HG02642 (cell line): ENCODE data around the gene ANO1.

Source experiments
- ATAC-seq: cut with Tn5 transposase; IDR thresholded peaks from one replicate; pipeline ENCODE4 v1.9.1; 2021; ENCODE audit warnings: mild to moderate bottlenecking; ENCODE audit not compliant: unreplicated experiment, poor library complexity

Gene ANO1

DNA sequence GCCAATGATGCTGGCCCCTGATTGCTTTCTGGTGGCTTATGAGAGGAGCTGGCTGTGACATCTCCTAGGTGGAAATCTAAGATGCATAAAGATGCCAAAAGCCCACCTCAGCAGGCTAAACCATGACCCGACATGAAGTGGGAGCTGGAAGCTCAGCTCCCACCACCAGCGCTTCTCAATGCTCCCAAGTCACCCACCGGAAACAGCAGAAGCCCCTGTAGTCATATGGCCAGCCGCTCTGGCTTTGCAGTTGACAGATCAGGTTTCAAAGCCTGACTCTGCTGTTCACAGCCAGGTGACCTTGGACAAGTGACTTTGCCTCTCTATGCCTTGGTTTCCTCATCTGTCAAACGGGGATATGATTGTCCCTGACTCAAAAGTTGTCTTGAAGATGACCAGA, 29.1 kb upstream of the ANO1 start:
- ATAC-seq = no peak

DNA sequence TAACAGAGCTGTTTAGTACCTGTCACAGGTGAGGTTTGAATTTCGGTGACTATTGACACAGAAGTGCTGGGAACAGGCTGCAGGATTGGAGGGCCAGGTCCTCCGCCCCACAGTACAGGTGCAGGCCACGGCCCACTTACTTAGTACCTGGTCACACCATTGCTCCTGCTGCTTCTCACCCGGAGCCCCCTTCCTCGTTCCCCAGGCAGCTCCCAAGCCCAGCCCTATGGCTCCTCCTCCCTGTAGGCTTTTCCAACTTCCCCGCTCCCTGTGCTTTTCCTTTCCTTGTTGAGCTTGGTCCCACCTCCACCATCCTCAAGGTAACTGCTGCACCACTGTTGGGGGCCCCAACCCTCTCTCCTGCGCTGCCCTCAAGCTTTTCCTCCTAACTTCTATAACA, 27.9 kb upstream of the ANO1 start:
- no peak for ATAC-seq

DNA sequence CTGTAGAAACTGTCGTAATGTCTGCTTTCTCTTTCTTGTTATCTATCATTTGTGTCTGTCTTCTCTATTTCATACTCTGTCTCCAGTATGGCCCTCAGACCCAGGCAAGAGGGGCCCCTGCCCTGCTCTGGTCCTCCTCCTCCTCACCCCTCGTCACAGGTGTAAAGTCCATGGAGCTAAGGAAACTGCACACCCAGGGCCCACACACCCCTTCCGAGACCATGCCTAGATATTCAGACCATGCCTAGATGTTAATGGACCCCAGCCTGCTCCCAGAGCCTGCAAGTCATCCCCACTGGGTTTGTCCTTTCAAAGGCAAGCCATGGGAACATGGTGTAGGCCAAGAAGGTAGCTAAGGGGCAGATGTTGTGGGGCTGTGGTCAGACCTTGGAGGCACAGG, 24.1 kb upstream of the ANO1 start:
- no peak for ATAC-seq

DNA sequence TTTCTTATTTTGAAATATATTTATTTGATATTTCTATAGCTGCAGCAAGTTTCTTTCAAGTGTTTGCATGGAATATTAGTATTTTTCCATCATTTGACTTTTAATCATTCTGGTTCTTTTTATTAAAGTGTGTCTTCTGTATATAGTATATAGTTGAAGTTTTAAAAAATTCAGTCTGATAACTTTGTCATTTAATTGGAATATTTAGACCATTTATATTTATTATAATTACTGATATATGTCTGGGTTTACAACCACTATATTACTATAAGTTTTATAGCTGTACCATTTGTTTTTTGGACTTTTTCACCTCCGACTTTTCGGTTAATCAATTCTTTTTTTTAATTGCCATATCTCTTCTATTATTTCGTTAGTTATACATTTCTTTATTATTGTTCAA, 22.7 kb upstream of the ANO1 start:
- ATAC-seq = no peak

DNA sequence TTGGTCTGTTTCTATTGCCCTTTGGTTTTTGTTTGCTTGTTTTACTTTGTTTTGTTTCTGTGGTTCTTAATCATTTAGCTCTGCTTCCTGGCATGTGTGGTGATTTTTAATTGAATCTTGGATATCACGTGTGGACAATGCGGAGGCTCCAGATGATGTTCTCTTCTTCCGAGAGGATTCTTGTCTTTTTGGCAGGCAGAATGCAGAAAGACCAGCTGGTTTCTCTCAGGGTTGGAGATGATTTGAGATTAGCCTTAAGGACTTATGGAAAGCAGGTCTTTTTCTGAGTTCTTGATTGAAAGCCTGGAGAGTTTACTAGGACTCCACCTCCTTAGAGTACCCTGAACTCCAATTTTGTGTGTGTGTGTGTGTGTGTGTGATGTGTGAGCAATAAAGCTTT, 21.0 kb upstream of the ANO1 start:
- ATAC-seq = no peak

DNA sequence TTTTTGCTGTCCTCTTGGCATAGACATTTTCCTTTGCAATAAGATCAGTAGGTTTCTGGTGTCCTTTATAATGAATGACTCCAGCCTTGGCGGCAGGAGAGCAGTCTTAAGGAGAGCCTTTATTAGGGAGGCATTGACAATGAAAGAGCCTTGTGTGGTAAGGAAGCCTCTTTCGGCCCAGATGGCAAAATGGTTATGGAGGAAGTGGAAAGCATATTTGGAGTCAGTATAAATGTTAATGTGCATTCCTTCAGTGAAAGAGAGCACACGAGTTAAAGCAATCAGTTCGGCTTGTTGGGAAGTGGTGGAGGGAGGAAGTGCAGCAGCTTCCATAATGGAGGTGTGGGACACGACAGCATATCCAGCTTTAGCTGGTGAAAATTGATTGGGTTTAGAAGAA, 18.1 kb upstream of the ANO1 start:
- no peak for ATAC-seq

DNA sequence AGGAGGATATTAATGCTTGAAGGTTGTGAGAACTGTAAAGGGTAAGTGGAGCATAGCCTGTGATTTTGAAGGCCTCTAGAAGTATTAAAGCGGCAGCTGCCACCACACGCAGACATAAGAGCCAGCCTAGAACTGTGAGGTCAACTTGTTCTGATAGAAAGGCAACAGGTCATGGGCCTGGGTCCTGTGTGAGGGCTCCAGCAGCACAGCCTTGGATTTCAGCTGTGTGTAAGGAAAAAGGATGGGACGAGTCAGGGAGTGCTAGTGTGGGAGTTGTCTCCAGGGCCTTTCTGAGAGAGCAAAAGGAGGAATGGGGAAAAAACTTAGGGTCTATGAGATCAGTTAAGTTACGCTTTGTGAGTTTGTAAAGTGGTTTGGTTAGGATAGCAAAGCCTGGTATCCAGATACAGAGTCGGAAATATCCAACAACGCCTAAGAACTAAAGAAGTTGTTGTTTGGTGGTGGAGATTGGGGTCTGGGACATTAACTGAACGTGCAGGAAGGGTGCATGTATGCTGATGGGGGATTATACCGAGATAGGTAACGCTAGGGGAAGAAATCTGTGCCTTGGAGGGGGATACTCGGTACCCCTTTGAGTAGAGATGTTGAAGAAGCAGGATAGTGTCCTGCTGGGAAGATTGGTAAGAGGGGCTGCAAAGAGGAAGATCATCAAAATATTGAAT, 17.4 kb upstream of the ANO1 start:
- no peak for ATAC-seq

DNA sequence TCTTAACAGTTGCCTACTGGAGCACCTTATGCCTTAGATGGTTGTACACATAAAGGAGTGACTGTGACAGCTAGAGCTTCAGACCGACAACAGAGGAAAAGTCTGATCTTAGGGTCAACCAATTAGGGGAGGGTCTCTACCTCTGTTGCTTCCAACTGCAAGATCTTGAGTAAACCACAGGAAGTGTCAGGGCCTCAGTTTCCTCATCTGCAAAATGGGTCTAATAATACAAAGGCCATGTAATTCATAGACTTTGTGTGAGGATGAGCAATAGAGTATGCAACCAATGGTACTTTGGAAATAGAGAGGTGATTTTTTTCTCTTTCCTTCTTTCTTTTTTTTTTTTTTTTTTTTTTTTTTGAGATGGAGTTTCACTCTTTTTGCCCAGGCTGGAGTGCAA, 16.4 kb upstream of the ANO1 start:
- ATAC-seq = no peak

DNA sequence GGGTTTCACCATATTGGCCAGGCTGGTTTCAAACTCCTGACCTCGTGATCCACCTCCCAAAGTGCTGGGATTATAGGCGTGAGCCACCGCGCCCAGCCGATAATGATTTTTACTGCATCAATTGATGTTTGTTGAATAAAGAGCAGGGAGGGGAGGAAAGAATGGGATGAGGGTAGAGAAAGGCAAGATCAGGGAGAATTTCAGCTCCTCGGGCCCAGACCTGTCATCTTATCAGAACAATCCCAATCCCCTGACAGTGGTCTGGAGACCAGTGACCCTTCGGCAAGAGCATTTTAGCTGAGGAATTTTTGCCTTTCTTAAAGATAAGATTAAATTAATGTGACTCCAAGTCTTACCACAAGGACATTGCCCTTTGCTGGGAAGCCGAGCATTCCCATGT, 15.0 kb upstream of the ANO1 start:
- no peak for ATAC-seq

DNA sequence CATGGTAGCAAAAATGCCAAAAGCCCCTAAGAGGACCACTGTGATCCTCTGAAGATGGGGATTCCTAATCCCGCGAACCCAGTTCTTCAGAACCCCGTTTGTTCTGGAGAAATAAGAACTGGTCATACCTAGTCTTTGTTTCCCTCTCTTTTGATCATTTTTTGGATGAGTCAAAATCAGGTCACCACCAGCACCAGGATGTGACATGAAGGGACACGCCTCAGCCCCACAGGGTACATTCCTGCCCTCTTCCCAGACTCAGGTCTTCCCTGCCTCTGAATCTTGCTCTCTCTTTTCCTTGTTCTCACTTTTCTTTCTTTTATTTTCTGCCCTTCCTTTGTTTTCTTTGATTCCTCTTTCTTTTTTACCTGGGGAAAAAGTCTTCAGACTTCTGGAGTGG, 14.6 kb upstream of the ANO1 start:
- no peak for ATAC-seq

DNA sequence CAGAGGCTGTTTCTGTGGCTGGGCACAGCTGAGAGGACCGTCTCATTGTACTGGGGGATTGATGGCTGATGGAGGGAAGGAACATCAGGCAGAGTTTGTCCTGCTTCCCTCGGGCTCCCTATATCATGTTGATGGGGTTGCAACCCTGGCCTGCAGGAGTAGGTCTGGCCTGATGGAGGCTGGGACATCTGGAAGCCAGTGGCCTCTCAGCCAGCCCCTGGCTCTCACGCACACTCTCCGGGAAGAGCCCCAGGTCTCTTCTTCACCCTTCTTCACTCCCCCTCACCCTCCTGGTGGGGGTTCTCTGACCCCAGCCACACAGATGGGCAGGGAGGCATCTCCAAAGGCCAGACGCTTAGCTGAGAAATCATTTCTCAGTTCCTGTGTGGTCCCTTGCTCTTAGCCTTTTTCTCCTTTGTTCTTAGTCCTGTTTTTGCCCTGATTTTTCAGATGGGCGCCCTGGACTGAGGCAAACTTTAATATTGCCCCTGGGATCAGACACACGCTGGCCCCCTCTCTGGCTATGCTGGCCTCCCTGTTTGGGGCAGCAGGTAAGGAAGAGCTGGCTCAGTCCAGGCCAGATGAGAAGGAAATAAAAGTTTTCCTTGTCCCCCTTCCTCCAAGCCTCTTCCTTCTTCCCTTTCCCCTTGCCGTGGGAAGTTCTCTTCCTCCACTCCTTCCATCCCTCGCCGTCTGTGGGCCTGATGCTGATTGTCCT, 13.9 kb upstream of the ANO1 start:
- no peak for ATAC-seq

DNA sequence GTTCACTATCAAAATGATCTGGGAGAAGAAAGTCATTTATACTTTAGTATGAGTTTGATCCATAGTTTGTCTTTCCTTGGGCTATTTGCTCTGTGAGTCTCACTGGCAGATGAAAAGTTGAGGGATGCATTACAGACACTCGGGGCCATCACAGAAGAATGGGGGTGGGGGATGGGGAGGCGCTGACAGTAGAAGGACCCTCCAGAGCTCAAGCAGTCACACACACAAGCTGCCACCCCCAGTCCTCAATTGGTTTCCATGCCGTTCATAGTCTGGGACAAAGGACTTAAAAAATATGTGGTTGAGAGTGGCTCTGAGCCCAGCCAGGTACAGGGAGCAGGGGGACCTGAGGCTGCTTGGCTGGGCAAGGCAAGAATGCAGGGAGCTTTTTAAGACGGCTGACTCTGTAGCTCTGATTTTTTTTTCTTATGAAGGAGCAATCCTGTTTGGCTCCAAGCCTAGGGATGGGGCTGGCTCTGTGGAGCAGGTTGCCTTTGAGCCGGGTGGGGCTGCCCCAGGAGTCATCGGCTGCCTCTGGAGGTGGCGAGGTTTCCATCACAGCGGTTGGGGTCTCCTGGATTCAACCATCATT, 13.3 kb upstream of the ANO1 start:
- ATAC-seq = no peak

DNA sequence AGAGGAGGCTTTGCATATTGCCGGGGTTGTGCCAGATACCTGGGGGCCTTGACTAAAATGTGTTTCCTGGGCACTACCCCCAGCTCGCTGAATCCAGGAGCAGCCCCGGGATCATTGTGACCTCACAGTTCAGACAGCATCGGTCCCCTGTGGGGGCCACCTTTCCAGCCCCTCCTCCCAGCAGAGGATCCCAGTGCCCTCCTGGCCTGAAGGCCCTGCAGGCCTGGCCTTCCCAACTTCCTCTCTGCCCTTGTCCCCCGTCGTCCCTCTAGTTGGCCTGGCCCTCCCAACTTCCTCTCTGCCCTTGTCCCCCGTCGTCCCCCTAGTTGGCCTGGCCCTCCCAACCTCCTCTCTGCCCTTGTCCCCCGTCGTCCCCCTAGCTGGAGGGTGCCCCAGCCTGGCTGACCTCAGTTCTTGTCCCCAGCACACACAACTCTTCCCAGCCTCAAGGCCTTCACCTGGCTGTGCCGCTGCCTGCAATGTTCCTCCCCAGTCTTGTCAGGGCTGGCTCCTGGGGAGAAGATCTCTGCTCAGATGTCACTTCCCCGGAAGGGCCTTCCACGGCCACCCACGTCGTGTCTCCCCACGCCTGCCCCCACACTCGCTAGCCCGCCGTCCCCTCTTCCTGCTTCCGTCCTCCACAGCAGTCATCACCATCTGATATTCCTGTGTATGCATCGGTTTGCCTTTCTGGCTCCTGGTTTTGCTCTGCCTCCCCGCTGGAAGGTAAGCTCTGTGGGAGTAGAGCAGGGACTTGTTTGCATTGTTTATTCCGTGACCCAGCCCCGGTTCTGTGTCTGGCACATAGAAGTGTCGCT, 12.6 kb upstream of the ANO1 start:
- ATAC-seq = no peak

DNA sequence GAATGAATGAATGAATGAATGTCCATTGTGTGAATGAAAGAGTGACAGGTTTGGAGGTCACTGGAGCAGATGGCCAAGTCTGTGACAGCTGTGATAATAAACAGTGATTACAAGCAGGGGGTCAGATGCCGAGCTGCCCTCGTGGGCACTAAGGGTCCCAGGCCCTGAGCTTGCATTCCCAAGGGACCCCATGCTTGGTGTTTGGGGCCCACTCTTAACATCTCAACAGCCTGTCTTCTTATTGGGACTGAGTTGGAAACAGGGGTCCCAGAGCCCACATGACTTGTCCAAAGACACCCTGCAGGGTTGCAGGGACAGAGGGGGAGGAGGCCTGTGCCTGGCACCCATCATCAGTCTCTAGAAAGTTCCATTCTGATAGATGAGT, 12.0 kb upstream of the ANO1 start:
- no peak for ATAC-seq

DNA sequence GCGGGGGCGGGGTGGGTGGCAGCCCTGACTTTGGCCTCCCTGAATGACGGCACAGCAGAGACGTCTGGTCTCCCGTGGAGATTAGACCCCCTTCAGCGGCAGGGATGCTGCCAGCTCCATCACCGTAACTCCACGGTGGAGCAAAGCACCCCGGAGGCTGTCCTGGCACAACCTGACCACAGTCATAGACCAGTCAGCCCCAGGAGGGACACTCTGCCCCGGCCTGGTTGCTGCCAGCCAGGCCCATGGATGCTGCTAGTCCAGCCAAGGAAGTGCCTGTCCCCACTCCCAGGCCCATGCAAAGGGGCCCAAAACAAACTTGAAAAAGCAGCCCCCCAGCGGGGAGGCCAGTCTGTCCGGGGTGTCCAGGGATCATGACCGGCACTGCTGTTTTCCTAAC, 11.5 kb upstream of the ANO1 start:
- no peak for ATAC-seq

DNA sequence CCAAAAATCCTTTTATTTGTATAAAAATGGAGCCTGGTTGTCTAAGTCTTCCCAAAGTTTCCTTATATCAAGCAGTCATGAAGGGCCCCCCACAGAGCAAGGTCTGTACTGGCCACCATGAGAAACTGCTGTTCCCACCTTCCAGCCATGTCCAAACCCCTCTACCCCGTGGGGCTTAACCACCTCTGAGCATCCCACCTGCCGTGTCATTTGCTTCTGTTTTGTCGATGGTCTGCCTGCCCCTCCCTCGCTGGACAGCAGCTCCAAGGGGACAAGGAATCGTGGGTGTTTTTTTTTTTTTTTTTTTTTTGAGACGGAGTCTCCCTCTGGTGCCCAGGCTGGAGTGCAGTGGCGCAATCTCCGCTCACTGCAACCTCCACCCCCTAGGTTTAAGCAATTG, 11.1 kb upstream of the ANO1 start:
- ATAC-seq = no peak

DNA sequence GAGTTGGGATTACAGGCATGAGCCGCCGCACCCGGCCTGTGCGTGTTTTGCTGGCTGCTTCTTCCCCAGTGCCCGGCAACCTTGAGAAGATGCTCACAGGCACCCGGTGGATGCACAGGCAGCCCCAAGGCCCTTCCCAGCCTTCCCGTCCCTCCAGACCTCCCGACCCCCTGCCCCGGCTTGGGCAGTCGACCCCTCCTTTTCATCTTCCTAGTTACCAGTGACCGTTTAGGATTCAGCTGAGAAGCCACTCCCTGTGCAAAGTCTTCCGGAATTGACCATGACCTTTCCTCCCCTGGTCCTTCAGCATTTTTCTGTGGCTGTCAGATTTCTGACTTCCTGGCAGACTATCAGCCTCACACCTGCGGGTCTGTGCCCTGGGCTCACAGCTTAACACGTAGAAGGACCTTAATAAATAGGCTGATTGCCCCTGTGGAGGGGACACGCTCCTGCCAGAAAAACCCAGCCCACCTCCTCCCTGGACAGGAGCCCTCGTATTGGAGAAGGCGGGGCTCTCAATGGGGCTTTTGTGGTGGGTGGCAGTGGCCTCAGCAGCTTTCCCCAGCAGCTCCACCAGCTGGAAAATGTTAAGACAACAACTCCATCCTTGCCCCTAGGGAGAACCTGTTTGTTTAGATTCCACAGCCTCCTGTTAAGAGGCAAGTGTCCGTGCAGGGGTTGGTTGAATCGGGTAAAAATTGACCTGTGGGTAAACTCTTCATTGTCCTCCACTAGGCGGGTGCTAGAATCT, 10.4 kb upstream of the ANO1 start:
- no peak for ATAC-seq

DNA sequence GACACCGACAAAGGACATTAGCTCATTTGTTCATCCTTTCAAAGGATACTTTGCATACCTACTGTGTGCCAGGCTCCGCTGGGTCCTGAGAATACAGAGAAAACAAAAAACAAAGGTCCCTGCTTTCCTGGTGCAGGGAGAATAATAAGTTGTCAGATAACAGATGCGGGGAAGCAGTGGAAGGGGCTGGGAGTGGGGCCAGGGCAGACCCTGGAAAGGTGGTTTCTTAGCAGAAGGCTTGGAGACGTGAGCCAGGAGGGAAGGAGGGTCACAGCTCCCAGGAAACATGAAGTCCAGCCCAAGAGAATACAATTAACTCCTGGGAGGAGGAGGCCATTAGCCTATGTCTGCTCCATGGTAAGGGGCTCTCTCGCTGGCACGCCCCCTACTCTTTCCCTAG, 9.8 kb upstream of the ANO1 start:
- no peak for ATAC-seq

DNA sequence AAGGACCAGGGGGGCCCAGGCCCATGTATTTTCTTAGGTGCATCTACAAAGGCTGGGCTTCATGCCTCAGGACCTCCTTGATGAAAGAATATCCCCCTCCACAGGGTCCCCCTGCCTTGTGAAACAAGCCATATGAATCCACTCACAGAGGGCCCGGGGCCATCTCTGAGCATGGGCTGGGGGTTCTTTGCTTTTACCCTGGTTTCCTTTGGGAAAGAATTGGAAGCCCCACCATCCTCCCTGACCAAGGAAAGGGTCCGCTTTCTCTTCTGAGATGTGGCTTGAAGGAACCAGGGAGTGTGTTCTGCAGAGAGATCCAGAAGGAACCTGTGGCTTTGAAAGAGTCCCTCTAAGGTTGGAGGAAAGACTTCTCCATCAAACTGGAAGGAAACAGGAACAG, 9.2 kb upstream of the ANO1 start:
- no peak for ATAC-seq

DNA sequence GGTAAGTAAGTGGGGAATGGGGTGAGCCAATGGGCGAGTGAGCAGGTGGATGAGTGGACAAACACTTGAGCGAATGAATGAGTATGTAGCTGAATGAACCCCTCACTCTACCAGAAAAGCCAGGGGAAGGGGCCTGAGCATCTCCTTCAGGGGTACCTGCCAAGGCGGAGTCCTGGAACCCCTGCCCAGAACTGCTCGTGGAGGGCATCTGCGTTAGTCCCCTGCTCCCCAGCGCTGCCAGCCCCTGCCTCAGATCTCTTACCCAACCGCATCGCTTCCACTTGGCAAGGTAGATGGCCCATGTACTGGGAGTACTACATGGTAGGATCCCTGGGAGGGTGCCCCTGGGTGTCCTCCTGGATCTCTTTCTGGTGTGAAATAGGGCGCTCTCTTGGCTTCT, 7.4 kb upstream of the ANO1 start:
- no peak for ATAC-seq

DNA sequence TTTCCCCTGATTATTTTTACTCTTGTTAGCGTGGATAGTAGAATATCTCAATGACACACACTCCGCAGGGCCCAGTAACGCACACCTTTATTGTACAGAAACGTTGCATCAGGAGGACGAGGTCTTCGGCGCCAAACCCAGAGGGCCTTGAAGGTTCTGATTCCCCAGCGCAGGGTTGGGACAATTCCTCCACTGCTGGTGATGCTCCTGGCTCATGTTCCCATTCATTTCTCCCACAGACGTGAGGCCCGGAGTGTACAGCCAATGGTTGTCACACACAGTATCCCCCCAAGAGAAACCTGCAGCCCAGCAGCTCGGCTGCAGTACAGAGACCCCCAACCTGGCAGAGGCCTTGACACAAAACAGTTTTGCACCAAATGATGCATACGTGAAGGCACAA, 6.1 kb upstream of the ANO1 start:
- no peak for ATAC-seq
